Suprapubic skin (tissue), 4 donors: ENCODE results near the gene SPIRE1. TPM values are rescaled to one million over a fixed set of nuclear protein-coding genes. Genes with fewer than 3 reads are reported as not detected.

Source experiments
- DNase-seq, 2 donors: peaks; one replicate each; pipeline ENCODE4 v3.0.0-alpha.2; 2019; ENCODE audit warnings: low spot score in 2 of 2
- H3K27ac ChIP-seq: fragments of 200-600 bp; sonication (generic); one replicate; pipeline ENCODE4 v1.5.1; 2019
- H3K27me3 ChIP-seq: fragments of 200-600 bp; sonication (generic); one replicate; pipeline ENCODE4 v1.5.1; 2019
- H3K36me3 ChIP-seq: fragments of 200-600 bp; sonication (generic); one replicate; pipeline ENCODE4 v1.5.1; 2019
- H3K4me1 ChIP-seq: fragments of 200-600 bp; sonication (generic); one replicate; pipeline ENCODE4 v1.5.1; 2019
- H3K4me3 ChIP-seq: fragments of 200-600 bp; sonication (generic); one replicate; pipeline ENCODE4 v1.5.1; 2019; ENCODE audit warnings: mild to moderate bottlenecking
- H3K9me3 ChIP-seq: fragments of 200-600 bp; sonication (generic); one replicate; pipeline ENCODE4 v1.5.1; 2019
- CTCF ChIP-seq, 2 donors: fragments of 200-600 bp in 1 of 2; fragments of 450-650 bp in 1 of 2; sonication (generic) in 1 of 2; IDR thresholded peaks; one replicate each; pipeline ENCODE4 v1.5.1; 2016 to 2019; ENCODE audit warnings: antibody characterized with exemption in 2 of 2, mild to moderate bottlenecking in 1 of 2, moderate library complexity in 1 of 2
- EP300 ChIP-seq: sonication (generic); formaldehyde crosslinking; IDR thresholded peaks from one replicate; pipeline ENCODE4 v1.6.1; 2017; ENCODE audit warnings: antibody characterized with exemption
- POLR2A ChIP-seq, 2 donors: fragments of 450-650 bp; IDR thresholded peaks; one replicate each; pipeline ENCODE4 v1.6.1; 2017; ENCODE audit warnings: antibody characterized with exemption in 2 of 2, mild to moderate bottlenecking in 2 of 2, moderate library complexity in 2 of 2
- POLR2AphosphoS5 ChIP-seq, 3 donors: sonication (generic); formaldehyde crosslinking; IDR thresholded peaks; one replicate each; pipeline ENCODE4 v1.6.1; 2017; ENCODE audit warnings: antibody characterized with exemption in 3 of 3
- WGBS: methylation state at CpG from one replicate; pipeline ENCODE4 v1.1.5; 2018; 5-methylcytosine and 5-hydroxymethylcytosine counted together
- total RNA-seq, 4 donors: library from RNA; depleted of rRNA; stranded (reverse); fragments of >200 nt; gene quantifications; one replicate each; pipeline ENCODE4 v1.1.0, GENCODE V29; 2016

Gene SPIRE1
- total RNA-seq, 4 donors from 2014 or later, result 21.7 to 42.8 (median 25.2) TPM

DNA sequence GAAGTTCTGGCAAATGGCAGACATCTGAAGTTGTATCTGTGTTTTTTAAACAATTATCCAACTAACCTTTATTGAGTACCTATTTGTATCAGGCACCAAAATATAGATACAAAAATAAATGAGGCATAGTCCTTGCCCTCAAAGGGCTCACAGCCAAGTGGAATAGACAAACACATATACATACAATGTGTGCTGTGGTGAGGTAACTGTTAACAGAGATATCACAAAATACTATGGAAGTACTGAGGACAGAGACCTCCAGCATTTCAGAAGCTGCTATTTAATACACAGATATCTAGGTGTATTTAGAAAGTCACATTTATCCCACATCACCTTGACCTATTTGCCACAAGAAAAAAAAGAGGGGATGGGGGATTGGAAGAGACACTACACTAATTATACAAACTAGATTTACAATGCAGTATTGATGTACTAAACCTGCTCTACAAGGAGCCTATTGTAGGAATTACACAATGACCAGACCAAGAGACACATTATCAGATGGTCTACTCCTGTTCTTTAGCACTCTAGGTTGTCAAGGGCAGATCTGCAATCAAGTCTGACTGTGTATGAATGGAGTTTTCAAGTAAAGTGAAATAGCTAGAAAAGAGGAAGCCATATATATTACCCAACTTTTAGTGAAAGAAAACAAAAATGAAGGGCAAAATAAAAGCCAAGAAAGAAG lies 62.2 kb downstream of the SPIRE1 start:
- H3K27ac ChIP-seq, result no peak overlapping the region
- no peak overlapping the region for H3K4me3 ChIP-seq
- H3K4me1 ChIP-seq, result peaks cover 29% of the 10 kb centered on the region
- H3K9me3 ChIP-seq, result no peaks in the 10 kb centered on the region
- no peak for TF ChIP-seq POLR2A (IDR thresholded peaks at IDR 0.05)
- no peak for TF ChIP-seq CTCF (IDR thresholded peaks at IDR 0.05)
- no peak for TF ChIP-seq EP300
- TF ChIP-seq POLR2AphosphoS5 (IDR thresholded peaks at IDR 0.05), result no peak
- no peaks in the 10 kb centered on the region for H3K27me3 ChIP-seq
- no peak for DNase-seq
- H3K36me3 ChIP-seq, result no peaks in the 10 kb centered on the region

GRCh38 chr18:12593866-12594265 lies 64.0 kb downstream of the SPIRE1 start:
- Histone ChIP-seq H3K27me3 (no peaks in the 10 kb centered on the region), H3K36me3 (no peaks in the 10 kb centered on the region), H3K27ac (no peak overlapping the region), H3K4me1 (peaks cover 19% of the 10 kb centered on the region), H3K4me3 (no peak overlapping the region), H3K9me3 (no peaks in the 10 kb centered on the region)
- DNase-seq, result no peak
- TF ChIP-seq CTCF (IDR thresholded peaks at IDR 0.05) (no peak), POLR2AphosphoS5 (IDR thresholded peaks at IDR 0.05) (no peak), EP300 (no peak), POLR2A (IDR thresholded peaks at IDR 0.05) (no peak)
- WGBS, result 86% methylated on average over 8 of the region's 8 CpGs

GRCh38 chr18:12592597-12593127 lies 65.2 kb downstream of the SPIRE1 start:
- Histone ChIP-seq H3K36me3 (no peaks in the 10 kb centered on the region), H3K27ac (no peak overlapping the region), H3K9me3 (no peaks in the 10 kb centered on the region), H3K4me1 (peaks cover 12% of the 10 kb centered on the region), H3K27me3 (no peaks in the 10 kb centered on the region), H3K4me3 (no peak overlapping the region)
- 88% methylated on average over 5 of the region's 5 CpGs for WGBS
- TF ChIP-seq POLR2AphosphoS5 (IDR thresholded peaks at IDR 0.05), result no peak
- no peak for TF ChIP-seq CTCF (IDR thresholded peaks at IDR 0.05)
- no peak for TF ChIP-seq EP300
- no peak for TF ChIP-seq POLR2A (IDR thresholded peaks at IDR 0.05)
- DNase-seq, result no peak

- no peaks in the 10 kb centered on the region for H3K9me3 ChIP-seq
- no peaks in the 10 kb centered on the region for H3K36me3 ChIP-seq
- H3K4me3 ChIP-seq, result no peak overlapping the region
- H3K27me3 ChIP-seq, result no peaks in the 10 kb centered on the region
- TF ChIP-seq EP300 (no peak), CTCF (IDR thresholded peaks at IDR 0.05) (no peak), POLR2A (IDR thresholded peaks at IDR 0.05) (no peak), POLR2AphosphoS5 (IDR thresholded peaks at IDR 0.05) (no peak)
- no peak overlapping the region for H3K27ac ChIP-seq
- no peaks in the 10 kb centered on the region for H3K4me1 ChIP-seq
- DNase-seq, result no peak
Observed at GRCh38 chr18:12589448-12589847, 68.5 kb downstream of the SPIRE1 start.

DNA sequence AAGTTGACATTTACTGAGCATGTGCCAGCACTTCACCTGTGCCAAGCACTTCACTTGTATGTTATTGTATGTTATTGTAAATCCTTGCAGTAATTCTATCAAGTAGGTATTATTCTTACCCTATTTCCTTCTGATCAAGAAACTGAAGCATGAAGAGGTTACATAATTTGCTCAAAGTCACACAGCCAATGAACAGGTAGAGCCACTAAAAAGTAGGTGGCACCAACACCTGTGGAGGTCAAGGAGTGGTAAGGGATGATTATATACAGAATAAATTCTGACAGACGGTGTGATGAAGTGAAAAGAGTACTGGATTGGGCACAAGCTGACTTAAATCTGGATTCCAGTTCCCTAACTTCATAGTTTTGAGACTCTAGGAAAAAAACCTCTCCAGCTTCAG lies 71.0 kb downstream of the SPIRE1 start:
- no peak for DNase-seq
- Histone ChIP-seq H3K36me3 (no peaks in the 10 kb centered on the region), H3K27me3 (no peaks in the 10 kb centered on the region), H3K27ac (no peak overlapping the region), H3K9me3 (no peaks in the 10 kb centered on the region), H3K4me1 (no peaks in the 10 kb centered on the region), H3K4me3 (no peak overlapping the region)
- TF ChIP-seq EP300 (no peak), POLR2A (IDR thresholded peaks at IDR 0.05) (no peak), CTCF (IDR thresholded peaks at IDR 0.05) (no peak), POLR2AphosphoS5 (IDR thresholded peaks at IDR 0.05) (no peak)
- WGBS, result 78% methylated on average over 1 of the region's 1 CpG
